HL-60/S4 treated with phorbol 12-myristate 13-acetate at 8.2 ng/mL for 4 days and 3 days (cell line): ENCODE data around the gene BMP5.

Experiments
- in situ Hi-C: fragments of 300-500 bp; cut with MboI; formaldehyde crosslinking; loops from 2 replicates; pipeline ENCODE4 v1.15.0; 2022; ENCODE audit warnings: low sequenced_read_pairs

Gene BMP5

DNA sequence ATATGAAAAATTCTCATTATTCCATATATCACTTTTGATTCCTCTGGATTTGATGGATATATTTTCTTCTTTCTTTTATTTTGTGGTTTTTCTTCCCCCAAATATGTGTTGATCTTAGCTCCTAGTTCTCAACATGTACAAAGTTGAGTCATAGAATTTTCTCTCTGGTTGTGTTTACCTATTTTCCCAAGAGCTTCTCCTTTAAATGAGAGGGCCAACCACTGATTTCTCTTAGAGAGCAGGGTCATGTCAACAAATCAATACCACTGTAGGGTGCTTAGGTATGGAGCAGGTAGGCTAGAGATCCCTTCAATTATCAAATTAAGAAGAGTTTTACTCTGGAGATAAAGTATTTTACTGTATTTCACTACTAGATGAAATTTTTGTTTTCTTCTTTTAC is 145.7 kb downstream of the BMP5 start:
- in situ Hi-C loops: no loop called here

DNA sequence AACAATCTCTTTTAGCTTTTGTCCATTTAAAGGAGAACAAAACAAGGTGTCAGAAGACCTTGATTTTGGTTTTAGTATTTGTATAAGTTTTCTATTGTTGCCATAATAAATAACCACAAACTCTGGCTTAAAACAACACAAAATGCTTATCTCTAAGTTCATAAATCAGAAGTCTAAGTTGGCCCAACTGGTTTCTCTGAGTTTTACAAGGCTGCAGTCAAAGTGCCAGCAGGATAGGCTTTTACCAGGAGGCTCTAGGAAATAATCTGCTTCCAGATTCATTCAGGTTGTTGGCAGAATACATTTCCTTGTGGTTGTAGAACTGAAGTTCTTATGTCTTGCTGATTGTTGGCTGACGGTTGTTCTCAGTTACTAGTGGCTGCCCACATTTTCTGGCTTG is 149.2 kb downstream of the BMP5 start:
- in situ Hi-C loops: no loop called here

DNA sequence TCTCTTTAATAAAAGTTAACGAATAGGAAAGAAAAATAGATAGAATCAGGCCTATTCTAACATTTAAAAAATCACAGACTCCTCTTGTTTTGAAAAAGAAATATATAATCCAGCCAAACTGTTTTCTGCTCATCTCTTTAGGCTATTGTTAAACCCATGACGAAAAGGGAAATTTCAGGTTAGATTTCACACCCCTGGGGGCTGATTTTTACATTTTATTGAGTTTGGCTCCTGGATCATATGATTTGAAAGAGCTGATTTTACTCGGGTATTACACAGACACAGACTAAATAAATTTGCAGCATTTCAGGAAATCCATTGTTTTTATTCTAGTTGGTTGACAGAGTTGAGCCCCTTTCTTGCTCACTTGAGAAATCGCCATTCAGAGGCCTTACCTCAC is 160.6 kb downstream of the BMP5 start:
- in situ Hi-C loops: no loop called here

GRCh38 chr6:55713436-55713835 is 162.0 kb downstream of the BMP5 start:
- in situ Hi-C loops: no loop called here

DNA sequence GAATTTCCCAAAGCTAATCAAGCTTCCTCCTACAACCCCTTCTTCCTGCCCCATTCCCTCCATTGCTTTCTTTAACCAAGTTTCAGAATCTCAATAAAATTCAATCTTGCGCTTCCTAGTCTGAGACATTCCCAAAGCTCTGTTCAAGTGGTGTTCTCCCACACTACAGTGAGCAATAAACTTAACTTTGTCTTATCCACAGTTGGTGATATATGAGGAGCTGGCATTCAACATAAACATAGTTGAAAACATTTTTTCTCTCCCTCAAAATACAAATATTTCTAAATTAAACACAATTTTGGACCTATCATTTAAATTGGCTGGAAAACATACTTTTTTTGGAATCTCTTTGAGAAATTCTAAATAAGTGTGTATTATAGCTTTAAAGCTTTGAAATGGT is 166.7 kb downstream of the BMP5 start:
- in situ Hi-C loops: no loop called here

GRCh38 chr6:55705451-55706440 is 169.6 kb downstream of the BMP5 start:
- in situ Hi-C loops: no loop called here

DNA sequence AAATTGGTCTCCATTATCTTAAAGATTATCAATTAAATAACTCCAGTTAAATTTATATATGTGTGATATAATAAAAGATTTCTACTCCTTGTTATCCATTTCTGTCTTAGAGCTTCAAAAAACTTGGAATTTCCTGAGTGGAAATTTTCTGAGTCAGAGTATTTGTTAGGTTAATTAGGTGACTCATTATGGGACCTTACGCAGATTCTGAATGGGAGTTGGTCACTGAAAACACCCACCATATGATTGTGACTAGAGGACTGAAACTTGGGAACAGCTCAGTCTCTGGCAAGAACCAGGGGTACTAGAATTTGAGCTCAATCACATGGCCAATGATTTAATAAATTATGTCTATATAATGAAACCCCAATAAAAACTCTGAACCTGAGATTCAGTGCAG is 171.0 kb downstream of the BMP5 start:
- in situ Hi-C loops: no loop called here
